NCI-H69 (cell line): ENCODE results near the gene ZNF831.
A peak's percentile ranks its signal among the peaks of the same experiment; 100 is the strongest.

Experiments
- DNase-seq: peaks from one replicate; lab custom pipeline; 2025; lab: John Stamatoyannopoulos, UW

The ZNF831 gene

GRCh38 chr20:59247731-59248684 lies 84.4 kb downstream of the ZNF831 start:
- peak; percentile 17 for DNase-seq

GRCh38 chr20:59250293-59250692 lies 86.7 kb downstream of the ZNF831 start:
- no peak for DNase-seq

- DNase-seq: no peak
Measured at GRCh38 chr20:59253325-59253724, 89.7 kb downstream of the ZNF831 start.

- peak; percentile 60 for DNase-seq
Measured at GRCh38 chr20:59253779-59254319, 90.2 kb downstream of the ZNF831 start.

- no peak for DNase-seq
Measured at GRCh38 chr20:59255256-59255655, 91.6 kb downstream of the ZNF831 start.

GRCh38 chr20:59258221-59258621 lies 94.6 kb downstream of the ZNF831 start:
- no peak for DNase-seq

- DNase-seq: no peak
Measured at GRCh38 chr20:59259946-59260345, 96.3 kb downstream of the ZNF831 start.

- no peak for DNase-seq
Measured at GRCh38 chr20:59265298-59265697, 101.7 kb downstream of the ZNF831 start.

- peak; percentile 94 for DNase-seq
Measured at GRCh38 chr20:59268870-59269269, 105.2 kb downstream of the ZNF831 start.

GRCh38 chr20:59269411-59270025 lies 105.9 kb downstream of the ZNF831 start:
- peak; percentile 74 for DNase-seq

- no peak for DNase-seq
Measured at GRCh38 chr20:59270380-59270779, 106.8 kb downstream of the ZNF831 start.

- DNase-seq: no peak
Measured at GRCh38 chr20:59273739-59274357, 110.2 kb downstream of the ZNF831 start.

GRCh38 chr20:59276938-59277337 lies 113.3 kb downstream of the ZNF831 start:
- DNase-seq: no peak

- no peak for DNase-seq
Measured at GRCh38 chr20:59284470-59284869, 120.8 kb downstream of the ZNF831 start.

- DNase-seq: no peak
Measured at GRCh38 chr20:59289994-59290393, 126.4 kb downstream of the ZNF831 start.

- DNase-seq: peak; percentile 46
Measured at GRCh38 chr20:59291740-59292383, 128.2 kb downstream of the ZNF831 start.

- no peak for DNase-seq
Measured at GRCh38 chr20:59295531-59295930, 131.9 kb downstream of the ZNF831 start.

GRCh38 chr20:59297686-59298085 lies 134.1 kb downstream of the ZNF831 start:
- DNase-seq: no peak

GRCh38 chr20:59299945-59300332 lies 136.3 kb downstream of the ZNF831 start:
- DNase-seq: peak; percentile 50

- peak; percentile 47 for DNase-seq
Measured at GRCh38 chr20:59300333-59301081, 136.9 kb downstream of the ZNF831 start, which contains the start of gene EDN3. Gene EDN3 (plus strand): TSS chr20:59300611. CDS start chr20:59300813, 202 bp downstream.

GRCh38 chr20:59301343-59302007 lies 137.9 kb downstream of the ZNF831 start:
- no peak for DNase-seq
